GM23248 (cell line): Measurements from ENCODE around the gene LSP1.

Experiments used
- EZH2 ChIP-seq: fragments of 200-600 bp; sonication (generic); IDR thresholded peaks from 2 replicates; pipeline ENCODE4 v1.6.1; 2018; ENCODE audit warnings: antibody characterized with exemption, mild to moderate bottlenecking; ENCODE audit not compliant: insufficient read depth, poor library complexity, severe bottlenecking
- EZH2phosphoT487 ChIP-seq: fragments of 200-600 bp; sonication (generic); IDR thresholded peaks from 2 replicates; pipeline ENCODE4 v1.6.1; 2018; ENCODE audit warnings: antibody characterized with exemption, moderate library complexity, mild to moderate bottlenecking, low read depth; ENCODE audit not compliant: insufficient read depth

DNA sequence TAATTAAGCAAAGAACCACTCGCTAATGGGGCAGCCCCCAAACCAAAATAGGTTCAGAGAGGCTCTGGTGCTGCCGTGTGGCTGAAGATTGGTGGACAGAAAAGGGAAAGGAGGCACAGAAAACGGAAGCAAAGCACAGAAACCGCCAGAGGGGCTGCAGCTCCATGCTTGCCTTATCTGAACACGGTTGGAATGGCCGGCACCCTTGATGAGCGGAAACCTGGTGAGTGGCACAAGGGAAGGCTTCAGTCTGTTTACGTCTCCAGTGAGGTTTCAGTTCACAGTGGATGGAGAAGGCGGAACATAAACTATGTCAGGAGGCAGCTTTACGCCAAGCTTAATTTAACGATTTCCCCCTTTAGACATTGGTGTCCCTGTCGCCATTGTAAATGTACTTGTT is 44.0 kb downstream of the LSP1 start:
- no peak for TF ChIP-seq EZH2
- TF ChIP-seq EZH2phosphoT487, result no peak
